Measurements from ENCODE around the gene MICAL2.

Gene MICAL2, protein sequence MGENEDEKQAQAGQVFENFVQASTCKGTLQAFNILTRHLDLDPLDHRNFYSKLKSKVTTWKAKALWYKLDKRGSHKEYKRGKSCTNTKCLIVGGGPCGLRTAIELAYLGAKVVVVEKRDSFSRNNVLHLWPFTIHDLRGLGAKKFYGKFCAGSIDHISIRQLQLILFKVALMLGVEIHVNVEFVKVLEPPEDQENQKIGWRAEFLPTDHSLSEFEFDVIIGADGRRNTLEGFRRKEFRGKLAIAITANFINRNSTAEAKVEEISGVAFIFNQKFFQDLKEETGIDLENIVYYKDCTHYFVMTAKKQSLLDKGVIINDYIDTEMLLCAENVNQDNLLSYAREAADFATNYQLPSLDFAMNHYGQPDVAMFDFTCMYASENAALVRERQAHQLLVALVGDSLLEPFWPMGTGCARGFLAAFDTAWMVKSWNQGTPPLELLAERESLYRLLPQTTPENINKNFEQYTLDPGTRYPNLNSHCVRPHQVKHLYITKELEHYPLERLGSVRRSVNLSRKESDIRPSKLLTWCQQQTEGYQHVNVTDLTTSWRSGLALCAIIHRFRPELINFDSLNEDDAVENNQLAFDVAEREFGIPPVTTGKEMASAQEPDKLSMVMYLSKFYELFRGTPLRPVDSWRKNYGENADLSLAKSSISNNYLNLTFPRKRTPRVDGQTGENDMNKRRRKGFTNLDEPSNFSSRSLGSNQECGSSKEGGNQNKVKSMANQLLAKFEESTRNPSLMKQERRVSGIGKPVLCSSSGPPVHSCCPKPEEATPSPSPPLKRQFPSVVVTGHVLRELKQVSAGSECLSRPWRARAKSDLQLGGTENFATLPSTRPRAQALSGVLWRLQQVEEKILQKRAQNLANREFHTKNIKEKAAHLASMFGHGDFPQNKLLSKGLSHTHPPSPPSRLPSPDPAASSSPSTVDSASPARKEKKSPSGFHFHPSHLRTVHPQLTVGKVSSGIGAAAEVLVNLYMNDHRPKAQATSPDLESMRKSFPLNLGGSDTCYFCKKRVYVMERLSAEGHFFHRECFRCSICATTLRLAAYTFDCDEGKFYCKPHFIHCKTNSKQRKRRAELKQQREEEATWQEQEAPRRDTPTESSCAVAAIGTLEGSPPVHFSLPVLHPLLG

DNA sequence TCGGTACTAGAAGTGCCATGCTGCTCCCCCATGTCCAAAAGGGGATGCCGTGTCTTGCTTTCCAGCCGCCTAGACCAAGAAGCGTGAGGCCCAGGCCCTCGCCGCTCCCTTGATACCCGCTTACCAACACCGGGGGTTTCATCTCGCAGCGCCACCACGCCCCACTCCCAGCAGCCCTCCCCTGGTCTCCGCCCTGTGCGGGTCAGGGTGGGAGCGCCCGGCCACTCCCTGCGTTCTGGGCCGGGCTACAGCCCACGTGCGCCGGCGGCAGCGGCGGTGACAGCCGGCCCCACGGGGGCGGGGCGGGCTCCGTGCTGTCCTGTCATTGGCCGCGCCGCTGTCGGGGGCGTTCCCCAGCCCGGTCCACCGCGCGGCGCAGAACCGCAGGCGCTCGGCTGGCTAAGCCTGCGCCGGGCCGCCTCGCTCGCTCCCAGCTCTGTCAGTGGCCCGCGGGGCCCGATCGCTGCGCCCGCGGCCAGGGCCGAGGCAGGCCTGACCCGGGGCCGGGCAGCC is at the start of gene MICAL2:
Gene MICAL2 (plus strand): TSS at position 390 of the 513 bp plus-strand sequence. CDS start 51,566 bp downstream, outside the sequence.
- peak; percentile 80 for DNase-seq (ENCODE audit: extremely low read depth in 1 of 2, low read depth in 1 of 2)

DNA sequence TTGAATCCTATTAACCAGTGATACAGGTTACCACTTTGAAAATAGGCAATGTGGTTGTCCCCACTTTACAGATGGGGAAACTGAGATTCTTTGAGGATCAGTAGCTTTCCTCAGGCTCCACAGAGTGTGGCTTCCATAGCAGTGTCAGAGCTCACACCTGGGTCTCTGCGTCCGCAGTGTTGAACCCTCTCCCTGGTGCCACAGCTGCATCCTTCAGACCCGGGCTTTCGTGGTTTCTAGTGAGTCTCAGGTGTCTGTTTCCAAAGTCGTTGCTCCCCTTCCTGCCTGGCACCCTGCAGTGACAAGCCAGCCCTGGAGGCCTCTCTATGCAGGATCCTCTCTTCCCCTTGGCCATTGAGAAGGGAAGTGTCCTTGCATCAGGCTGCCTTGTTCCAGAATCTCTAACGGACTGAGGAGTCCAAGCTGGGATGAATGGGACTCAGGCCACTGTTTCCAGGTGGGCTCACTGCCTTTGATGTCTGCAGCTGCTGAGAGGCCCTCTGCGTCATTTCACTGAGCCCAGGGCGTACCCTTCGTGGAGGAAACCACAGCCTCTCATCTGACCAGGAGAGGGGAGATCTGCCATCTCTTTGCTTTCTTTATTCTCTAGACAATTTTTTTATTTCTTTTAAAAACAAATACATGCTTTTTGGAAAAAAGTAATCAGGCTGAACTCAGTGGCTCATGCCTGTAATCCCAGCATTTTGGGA is 48.4 kb upstream of the MICAL2 start:
- DNase-seq (ENCODE audit: extremely low read depth in 1 of 2, low read depth in 1 of 2): no peak

DNA sequence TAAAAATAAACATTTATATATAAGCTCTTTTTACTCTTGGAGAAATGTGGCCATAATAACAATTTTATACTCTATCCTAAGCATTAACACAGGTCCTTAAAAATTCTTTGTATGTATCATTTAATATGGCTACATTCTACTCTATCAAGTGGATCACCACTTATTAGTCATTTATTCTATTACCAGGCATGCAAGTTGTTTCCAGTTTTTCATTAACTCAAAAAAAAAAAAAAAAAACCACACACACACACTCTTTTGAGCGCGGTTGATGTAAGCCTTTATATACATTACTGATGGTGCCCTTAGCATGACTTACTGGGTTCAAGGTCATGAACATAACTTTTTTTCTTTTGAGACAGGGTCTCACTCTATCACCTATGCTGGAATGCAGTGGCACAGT is 47.1 kb upstream of the MICAL2 start:
- DNase-seq (ENCODE audit: extremely low read depth in 1 of 2, low read depth in 1 of 2): no peak

DNA sequence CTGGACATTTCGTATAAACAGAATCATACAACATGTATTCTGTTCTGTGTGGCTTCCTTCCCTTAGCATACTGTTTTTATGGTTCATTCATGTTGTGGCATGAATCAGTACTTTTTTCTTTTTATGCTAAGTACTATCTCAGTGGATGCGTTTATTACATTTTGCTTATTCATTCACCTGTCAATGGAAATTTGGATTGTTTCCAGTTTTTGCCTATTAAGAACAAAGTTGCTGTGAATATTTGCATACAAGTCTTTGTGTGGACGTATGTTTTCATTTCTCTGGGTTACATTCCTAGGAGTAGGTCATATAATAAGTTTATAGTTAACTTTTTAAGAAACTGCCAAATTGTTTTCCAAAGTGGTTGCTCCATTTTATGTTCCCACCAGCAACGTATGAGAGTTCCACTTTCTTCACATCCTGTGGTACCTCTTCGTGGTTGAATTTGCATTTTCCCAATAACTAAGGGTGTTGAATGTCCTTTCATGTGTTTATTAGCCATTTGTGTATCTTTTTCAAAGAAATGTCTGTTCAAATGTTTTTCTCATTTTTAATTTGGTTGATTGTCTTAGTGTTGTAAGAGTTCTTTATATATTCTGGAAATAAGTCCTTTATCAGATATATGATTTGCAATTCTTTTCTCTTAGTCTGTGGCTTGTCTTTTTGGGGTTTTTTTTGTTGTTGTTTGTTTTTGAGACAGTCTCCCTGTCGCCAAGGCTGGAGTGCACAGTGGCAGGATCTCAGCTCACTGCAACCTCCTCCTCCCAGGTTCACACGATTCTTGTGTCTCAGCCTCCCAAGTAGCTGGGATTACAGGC is 46.0 kb upstream of the MICAL2 start:
- no peak for DNase-seq (ENCODE audit: extremely low read depth in 1 of 2, low read depth in 1 of 2)

DNA sequence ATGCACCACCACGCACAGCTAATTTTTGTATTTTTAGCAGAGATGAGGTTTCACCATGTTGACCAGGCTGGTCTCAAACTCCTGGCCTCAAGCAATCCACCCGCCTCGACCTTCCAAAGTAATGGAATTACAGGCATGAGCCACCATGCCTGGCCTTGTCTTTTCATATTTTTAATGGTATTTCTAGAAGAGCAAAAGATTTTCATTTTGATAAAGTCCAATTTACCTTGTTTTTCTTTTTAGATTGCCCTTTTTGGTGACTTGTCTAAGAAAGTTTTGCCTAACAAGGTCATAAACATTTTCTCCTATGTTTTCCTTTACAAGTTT is 45.5 kb upstream of the MICAL2 start:
- no peak for DNase-seq (ENCODE audit: extremely low read depth in 1 of 2, low read depth in 1 of 2)

DNA sequence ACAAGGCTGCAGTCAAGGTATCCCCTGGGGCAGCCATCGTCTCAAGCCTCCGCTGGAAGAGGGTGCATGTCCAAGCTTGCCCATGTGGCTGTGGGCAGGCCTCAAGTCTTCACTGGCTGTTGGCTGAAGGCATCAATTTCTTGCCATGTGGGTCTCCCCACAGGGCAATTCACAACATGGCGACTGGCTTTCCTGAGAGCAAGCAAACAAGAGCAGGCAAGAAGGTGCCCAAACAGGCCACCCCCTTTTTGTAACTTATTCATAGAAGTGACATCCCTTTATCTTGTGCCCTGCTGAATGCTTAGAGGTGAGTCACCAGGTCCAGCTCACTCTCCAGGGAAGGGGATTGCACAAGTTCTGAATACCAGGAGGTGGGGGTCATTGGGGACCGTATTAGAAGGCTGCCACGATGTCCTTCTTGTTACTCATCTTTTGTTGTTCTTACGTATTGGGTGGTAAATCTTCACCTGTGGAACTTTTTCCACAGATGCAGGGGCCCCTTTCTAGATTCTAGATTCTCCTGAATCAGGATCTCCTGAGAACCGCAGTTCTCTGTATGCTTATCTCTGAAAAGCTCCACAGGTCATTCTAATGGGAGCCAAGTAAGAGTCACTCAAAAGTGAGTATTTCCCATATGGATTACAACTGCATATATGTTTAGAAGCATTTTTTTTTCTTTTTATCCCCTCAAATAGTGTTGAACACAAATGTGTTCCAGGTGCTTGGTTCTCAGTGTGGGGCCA is 44.2 kb upstream of the MICAL2 start:
- no peak for DNase-seq (ENCODE audit: extremely low read depth in 1 of 2, low read depth in 1 of 2)

DNA sequence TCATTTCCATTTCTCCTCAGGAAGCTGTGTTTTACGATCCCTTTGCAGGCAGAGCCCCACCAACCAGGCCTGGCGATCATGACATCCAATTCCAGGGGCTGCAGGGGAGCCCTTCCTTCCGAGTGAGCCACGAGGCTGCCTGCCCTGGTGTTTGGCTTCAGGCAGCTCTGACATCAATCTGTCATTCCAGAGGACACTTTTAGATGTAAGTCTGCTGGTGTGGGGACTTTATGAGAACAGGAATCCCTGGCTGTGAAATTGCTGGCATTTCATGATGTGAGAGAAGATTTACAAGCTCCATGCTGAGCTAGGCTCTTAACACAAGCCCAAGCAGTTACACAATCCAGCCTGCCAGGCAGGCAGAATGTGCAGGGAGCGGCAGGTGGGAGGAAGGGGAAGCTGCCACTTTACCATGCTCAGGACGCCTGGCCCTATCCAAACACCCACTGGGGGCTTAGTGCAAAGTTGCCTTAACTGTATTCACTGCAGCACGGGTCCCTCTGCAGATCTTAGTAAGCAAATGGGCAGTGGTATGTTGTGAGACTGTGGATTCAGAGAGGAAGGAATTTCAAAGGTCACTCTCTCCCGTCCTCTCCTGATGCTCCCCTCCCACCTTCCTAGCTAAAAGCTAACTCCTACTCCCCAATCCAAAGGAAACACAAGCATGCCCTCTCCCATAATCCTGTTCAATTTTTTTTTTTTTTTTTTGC is 43.4 kb upstream of the MICAL2 start:
- no peak for DNase-seq (ENCODE audit: extremely low read depth in 1 of 2, low read depth in 1 of 2)

DNA sequence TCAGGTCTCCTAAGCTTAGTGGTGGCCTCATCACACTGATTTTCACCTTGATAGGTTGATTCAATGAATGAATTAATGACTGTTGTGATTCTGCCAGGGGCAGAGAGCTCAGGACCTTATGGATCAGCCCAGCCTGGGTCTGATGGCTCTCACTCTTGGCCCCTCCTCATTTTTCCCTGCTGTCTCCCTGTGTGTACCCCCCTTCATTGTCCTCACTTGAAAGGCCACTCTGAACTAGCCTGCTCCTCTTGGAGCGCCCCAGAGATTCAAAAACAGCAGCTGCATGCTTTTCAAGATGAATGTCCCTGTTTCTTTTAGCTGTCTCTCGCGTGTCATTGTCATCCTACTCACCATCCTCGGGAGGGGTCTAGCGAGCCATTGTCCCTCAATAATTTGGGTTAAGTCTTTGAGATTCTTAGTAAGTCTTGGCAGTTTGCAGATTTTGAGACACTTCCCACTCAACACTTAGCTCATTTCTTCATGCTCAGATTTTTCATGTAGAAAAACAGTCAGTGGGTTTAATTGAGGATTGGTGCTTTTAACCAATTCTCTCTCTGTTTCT is 42.5 kb upstream of the MICAL2 start:
- no peak for DNase-seq (ENCODE audit: extremely low read depth in 1 of 2, low read depth in 1 of 2)

DNA sequence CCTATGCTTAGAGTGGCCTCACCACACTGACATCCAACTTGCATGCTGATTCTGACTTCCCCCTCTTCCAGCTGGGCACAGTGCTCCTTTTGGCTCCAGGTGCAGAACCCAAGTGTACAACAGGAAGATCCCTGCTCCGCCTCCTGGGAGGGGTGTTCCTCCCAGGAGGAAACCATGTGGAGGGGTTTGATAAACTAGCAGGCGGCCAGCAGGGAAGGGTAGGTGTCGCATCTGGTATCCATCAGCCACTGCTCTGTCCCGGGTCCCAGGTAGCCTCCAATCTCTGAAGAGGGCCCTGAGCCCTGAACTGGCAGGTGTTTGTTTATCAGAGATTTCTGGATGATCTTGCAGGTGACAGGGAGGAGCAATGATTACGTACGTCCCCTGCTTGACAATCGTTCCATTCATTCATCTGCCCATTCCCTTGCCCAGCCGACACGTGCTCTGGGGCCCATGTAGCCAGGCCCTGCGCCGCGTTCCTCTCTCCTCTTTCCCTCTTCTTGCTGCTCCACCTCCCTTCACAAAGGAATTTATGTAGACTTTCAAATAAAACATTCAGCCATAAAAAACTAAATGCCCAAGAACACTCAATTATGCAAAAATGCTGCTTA is 41.2 kb upstream of the MICAL2 start:
- no peak for DNase-seq (ENCODE audit: extremely low read depth in 1 of 2, low read depth in 1 of 2)

DNA sequence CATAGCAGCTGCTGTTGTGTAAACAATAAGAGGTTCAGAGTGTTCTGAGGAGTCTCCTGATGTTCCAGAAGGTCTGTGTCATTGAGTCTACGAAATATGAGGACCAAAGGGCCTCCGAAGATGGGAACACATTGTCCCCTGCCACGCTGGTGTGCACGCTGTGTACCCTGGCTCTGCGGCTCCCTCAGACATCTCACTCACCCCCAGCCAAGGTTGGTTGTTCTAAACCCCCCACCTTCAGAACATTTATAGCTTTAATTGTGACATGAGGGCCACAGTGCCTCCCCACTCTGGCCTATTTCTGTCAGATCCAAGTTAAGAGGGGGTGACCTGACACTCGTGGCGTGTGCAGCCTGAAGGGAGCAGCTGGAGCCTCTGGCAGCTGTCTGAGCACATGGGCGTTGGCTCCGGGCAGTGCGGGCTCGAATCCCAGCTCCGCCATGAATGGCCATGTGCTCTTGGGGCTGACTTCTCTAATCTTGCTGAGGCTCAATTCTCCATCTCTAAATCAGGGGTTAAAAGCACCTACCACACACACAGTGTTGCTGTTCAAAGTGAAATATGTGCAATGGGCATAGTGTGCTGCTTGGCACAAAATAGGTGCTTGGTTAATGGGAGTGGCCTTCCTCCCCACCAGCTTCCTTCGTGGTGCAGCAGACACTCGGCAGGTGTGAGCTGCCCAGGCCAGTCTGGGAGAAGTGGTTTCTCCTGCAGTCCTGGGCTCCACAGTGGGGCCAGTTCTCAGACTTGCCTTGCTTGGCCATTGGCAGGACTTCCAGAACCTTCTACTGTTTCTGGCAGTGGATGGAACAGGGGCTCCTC is 39.7 kb upstream of the MICAL2 start:
- DNase-seq (ENCODE audit: extremely low read depth in 1 of 2, low read depth in 1 of 2): no peak

DNA sequence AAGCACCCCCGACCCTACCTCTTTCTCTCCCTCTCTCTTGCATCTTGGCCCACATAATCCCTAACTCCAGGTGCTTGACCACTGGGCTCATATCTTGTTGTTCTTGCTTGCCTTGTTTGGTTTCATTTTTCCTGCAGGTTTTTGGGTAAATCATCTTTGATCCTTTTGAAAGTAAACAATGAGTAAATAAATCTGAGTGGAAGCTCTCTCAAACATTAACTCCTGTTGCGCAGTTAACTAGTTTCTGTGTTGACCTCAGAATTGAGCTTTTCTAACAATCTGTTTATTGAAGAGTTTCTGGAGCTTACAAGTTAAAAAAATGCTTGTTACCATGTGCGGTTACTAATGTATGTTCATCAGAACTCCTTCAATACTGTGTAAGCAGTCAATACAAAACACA is 38.8 kb upstream of the MICAL2 start:
- DNase-seq (ENCODE audit: extremely low read depth in 1 of 2, low read depth in 1 of 2): no peak

DNA sequence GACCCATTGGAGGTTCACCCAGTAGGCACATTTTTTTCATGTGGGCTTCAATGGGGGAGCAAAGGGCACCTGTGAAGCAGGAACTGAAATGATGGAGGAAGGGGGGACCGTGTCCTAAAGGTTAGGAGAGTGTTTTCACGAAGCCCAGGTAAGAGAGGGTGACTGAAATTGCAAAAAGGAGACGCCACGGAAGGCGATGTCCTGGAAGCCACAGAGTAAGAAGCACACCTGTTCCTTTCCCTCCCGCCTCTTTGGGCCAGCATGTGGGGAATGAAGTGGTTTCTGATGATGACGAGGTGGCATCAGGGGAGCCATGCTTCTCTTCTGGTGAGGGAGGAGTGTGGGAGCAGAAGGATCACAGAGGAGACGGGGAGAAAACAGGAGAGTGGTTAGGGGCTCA is 37.0 kb upstream of the MICAL2 start:
- no peak for DNase-seq (ENCODE audit: extremely low read depth in 1 of 2, low read depth in 1 of 2)

DNA sequence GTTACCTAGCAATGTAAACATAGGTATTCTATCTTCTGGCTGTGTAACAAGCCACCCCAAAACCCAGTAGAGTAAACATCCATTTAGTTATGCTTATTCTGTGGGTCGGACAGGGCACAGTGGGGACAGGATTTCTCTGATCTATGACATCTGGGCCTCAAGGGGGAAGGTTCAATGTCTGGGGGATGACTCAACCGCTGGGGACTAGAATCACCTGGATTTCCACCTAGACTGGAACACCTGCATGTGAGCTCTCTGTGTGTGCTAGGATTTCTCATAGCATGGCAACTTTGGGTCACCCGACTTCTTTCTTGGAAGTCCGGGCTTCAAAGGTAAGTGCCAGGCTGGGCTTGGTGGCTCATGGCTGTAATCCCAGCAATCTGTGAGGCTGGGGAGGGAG is 36.5 kb upstream of the MICAL2 start:
- no peak for DNase-seq (ENCODE audit: extremely low read depth in 1 of 2, low read depth in 1 of 2)

DNA sequence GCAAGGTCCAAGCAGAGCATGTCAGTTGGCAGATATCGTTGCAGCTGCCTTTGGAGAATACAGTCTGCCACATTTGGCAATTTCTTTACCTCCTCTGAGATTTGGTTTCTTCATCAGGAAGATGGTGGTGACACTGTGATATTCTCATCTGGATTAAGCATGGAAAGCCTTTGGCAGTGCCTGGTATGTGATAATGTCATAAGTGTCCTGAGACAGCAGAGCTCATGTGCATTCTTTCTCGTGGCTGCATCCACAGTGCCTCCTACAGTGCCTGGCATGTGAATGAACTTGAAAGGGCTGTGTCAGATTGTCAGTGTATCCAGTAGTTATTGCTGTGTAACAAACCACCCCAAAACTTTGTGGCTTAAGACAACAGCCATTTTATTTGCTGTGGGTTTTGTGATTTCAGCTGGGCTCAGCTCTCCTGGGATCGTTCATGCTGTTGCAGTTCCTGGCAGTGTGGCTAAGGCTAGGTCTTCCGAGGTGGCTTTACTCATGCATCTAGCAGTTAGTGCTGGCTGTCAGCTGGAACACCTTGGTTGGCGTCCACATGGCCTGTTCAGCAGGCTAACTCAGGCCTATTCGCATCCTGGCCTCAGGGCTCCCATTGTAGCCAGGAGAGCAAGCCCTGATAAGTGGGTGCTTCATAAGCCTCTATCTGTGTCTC is 35.7 kb upstream of the MICAL2 start:
- no peak for DNase-seq (ENCODE audit: extremely low read depth in 1 of 2, low read depth in 1 of 2)

DNA sequence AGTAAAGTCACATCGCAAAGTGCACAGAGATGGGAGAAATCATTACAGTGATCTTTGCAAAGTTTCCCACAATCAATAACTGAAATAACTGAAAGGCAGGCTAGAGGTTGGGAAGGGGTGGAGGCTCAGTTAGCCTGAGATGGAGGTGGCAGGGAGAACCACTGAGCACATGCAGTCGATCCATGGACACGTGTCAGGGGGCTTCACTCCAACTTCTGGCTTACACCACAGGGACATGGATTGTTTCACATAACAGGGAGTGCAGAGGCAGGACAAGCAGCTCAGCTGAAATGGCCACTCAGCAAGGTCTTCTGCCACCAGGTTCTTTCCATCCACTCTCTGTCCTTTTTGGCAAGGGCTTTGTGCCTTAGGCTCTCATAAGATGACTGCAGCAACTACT is 35.1 kb upstream of the MICAL2 start:
- no peak for DNase-seq (ENCODE audit: extremely low read depth in 1 of 2, low read depth in 1 of 2)
